Measurements from ENCODE around the gene TCF19. TPM values are rescaled to one million over a fixed set of nuclear protein-coding genes. Genes with fewer than 3 reads are reported as not detected.

Gene TCF19
- polyA plus RNA-seq, 6 donors from 2014 or later, result 8.4 to 12.3 (median 11.5) TPM

DNA sequence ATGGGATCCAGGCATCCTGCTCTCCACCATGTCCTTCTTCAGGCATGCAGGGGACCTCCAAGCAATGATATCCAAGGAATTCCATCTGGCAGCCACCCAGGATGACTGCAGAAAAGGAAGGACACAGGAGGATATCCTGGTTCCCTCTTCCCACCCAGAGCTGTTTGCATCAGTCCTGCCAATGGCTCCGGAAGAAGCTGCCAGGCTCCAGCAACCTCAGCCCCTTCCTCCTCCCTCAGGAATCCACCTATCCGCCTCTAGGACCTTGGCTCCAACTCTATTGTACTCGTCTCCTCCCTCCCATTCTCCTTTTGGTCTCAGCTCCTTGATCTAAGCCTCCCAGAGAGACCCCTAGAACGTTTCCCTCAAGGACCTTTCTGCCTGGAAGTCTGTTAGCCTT lies 18.8 kb upstream of the TCF19 start:
- ATAC-seq (ENCODE audit: low read depth in 2 of 2), result no peak
- Mint-ChIP-seq H3K4me1 (peaks cover 5 to 8% (median 6%) of the 10 kb centered on the region in 3 donors), H3K36me3 (peaks cover 0 to under 1% of the 10 kb centered on the region in 2 donors), H3K27ac (peak overlapping the region in 1 of 6 donors; percentile 24), H3K9me3 (no peaks in the 10 kb centered on the region), H3K4me3 (peak overlapping the region in 1 of 8 donors; percentile 29), H3K27me3 (peaks cover 0 to 8% (median 6%) of the 10 kb centered on the region in 3 donors)
- DNase-seq, result no peak

DNA sequence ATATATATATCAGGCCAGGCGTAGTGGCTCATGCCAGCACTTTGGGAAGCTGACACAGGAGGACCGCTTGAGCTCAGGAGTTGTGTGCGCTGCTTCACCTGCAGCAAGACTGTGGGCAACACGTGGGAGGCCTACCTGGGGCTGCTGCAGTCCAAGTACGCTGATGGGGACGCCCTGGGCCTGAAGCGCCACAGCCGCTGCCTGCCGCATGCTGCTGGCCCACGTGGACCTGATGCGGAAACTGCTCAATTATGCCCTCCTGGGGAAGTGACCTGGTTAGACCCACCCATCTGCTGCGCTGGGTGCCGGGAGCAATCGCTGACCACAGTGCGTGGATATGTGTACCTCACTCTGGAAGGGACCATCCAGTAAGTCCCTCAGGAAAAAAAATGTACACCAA lies 17.7 kb upstream of the TCF19 start:
- Mint-ChIP-seq H3K36me3 (peaks cover 0 to 6% of the 10 kb centered on the region in 2 donors), H3K9me3 (no peaks in the 10 kb centered on the region), H3K4me1 (peaks cover 5 to 8% (median 6%) of the 10 kb centered on the region in 3 donors), H3K27me3 (peaks cover 0 to 8% (median 6%) of the 10 kb centered on the region in 3 donors), H3K4me3 (no peak overlapping the region), H3K27ac (no peak overlapping the region)
- no peak for DNase-seq
- no peak for ATAC-seq (ENCODE audit: low read depth in 2 of 2)

DNA sequence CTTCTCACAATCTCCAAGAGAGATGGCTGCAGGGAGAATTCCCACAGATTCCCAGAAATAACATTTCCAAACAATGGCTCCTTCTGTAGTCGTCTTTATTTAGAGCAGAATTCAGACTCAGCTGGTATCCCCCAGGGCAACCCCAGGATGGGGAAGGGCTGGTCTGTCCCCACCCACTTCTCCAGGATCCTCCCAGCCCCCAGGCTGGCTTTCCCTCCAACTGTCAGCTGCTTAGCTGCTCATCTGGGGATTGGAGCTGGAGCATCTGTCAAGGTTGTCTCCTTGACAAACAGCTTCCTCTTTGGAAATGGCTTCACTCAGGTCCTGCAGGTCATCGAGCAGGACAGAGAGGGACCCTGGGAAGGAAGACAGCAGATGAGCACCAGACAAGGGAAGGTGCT lies 16.0 kb upstream of the TCF19 start:
- H3K36me3 Mint-ChIP-seq, result peaks cover 0 to 6% of the 10 kb centered on the region in 2 donors
- ATAC-seq (ENCODE audit: low read depth in 2 of 2) (no peak), DNase-seq (no peak)
- no peak overlapping the region for H3K27ac Mint-ChIP-seq
- peaks cover 0 to 5% (median 4%) of the 10 kb centered on the region in 3 donors for H3K27me3 Mint-ChIP-seq
- no peaks in the 10 kb centered on the region for H3K9me3 Mint-ChIP-seq
- H3K4me1 Mint-ChIP-seq, result peaks cover 4 to 9% (median 4%) of the 10 kb centered on the region in 3 donors
- no peak overlapping the region for H3K4me3 Mint-ChIP-seq

DNA sequence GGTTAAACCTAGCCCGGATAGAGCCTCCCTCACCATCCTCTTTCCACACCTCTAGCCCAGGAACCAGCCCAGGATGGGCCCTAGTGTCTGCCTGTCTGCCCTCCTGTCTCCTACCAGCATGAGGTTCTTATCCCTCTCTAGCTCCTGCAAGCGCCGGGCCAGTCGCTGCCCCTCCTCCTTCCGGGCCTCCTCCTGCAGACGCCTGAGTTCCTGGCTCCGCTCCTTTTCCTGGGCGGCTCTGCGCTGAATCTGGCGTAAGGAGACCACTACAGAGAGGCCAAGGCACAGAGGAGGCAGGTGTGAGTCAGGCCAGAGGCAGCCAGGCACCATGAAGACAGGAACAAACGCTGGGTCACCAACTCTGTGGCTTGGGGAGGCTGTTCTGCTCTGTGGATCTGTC lies 15.2 kb upstream of the TCF19 start:
- Mint-ChIP-seq H3K4me3 (no peak overlapping the region), H3K4me1 (peaks cover 2 to 9% (median 3%) of the 10 kb centered on the region in 3 donors), H3K9me3 (no peaks in the 10 kb centered on the region), H3K27me3 (no peaks in the 10 kb centered on the region), H3K36me3 (peaks cover 0 to 6% of the 10 kb centered on the region in 2 donors), H3K27ac (peak overlapping the region in 1 of 6 donors; percentile 28)
- DNase-seq (no peak), ATAC-seq (ENCODE audit: low read depth in 2 of 2) (no peak)

DNA sequence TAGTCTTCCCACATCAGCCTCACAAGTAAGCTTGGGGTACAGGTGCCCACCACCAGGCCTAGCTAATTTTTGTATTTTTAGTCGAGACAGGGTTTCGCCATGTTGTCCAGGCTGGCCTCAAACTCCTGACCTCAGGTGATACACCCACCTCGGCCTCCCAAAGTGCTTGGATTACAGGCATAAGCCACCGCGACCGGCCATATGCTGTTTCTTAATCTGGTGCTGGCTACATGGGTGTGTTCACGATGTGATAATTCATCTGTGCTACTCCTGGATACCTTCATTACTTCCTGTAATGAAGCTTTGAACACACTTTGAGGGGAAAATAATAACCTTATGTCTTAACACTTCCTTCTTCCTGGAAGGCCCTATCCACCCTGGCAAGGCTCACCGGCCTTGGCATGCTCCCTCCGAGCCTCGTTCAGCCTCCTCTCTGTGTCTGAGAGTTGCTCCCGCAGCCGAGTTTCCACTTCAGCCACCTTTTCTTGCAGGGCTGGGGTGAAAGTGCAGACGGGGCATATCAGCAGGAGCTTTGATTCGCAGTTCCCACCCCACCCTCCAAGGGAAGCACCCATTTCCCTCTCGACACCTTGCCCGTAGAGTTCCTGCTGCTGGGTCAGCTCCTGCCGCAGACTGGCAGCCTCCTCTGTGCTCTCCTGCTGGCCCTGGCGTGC lies 14.0 kb upstream of the TCF19 start:
- ATAC-seq (ENCODE audit: low read depth in 2 of 2), result no peak
- Mint-ChIP-seq H3K4me1 (peaks cover 4 to 12% (median 7%) of the 10 kb centered on the region in 3 donors), H3K27me3 (no peaks in the 10 kb centered on the region), H3K27ac (no peak overlapping the region), H3K4me3 (no peak overlapping the region), H3K9me3 (no peaks in the 10 kb centered on the region), H3K36me3 (peaks cover 0 to 6% of the 10 kb centered on the region in 2 donors)
- no peak for DNase-seq

DNA sequence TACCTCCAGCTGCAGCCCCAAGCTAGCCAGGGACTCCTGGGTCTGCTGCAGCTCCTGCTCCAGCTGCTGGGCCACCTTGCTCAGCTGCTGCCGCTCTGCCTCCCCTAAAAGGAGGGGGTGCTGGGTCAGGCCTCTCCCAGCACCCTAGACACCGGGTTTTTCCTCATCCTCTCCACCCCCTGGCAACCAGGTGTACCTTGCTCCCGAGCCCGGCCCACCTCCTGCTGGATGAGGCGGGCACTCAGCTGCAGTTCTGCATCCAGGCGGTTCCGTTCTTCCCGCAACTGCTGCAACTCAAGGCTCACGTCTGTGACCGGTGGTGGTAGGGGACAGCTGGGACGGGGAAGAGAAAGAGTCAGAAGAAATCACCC lies 13.4 kb upstream of the TCF19 start:
- H3K4me1 Mint-ChIP-seq, result peaks cover 4 to 12% (median 7%) of the 10 kb centered on the region in 3 donors
- no peaks in the 10 kb centered on the region for H3K9me3 Mint-ChIP-seq
- H3K4me3 Mint-ChIP-seq, result no peak overlapping the region
- no peak overlapping the region for H3K27ac Mint-ChIP-seq
- H3K27me3 Mint-ChIP-seq, result no peaks in the 10 kb centered on the region
- DNase-seq, result no peak
- peaks cover 0 to 6% of the 10 kb centered on the region in 2 donors for H3K36me3 Mint-ChIP-seq
- no peak for ATAC-seq (ENCODE audit: low read depth in 2 of 2)

DNA sequence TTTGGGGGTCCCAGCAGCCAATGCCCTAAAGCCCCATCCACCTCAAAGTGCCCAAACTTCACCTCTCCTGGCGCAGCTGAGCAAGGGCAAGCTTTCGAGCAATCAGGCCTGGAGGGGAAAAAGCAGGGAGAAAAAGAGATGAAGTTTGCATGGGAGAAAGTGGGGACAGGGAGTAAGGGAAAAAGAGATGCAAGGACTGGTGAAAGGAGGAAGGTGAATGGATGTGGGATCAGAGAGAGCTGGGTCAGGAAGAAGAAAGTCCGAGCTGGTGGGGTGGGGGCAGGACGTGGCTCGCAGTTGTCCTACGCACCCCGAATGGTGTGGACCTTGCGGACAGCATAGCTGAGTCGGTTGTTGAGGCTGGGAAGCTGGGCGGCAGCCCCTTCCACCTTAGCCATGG lies 13.0 kb upstream of the TCF19 start:
- ATAC-seq (ENCODE audit: low read depth in 2 of 2), result no peak
- no peak for DNase-seq
- Mint-ChIP-seq H3K4me1 (peaks cover 4 to 12% (median 7%) of the 10 kb centered on the region in 3 donors), H3K27me3 (no peaks in the 10 kb centered on the region), H3K36me3 (peaks cover 0 to 6% of the 10 kb centered on the region in 2 donors), H3K27ac (peak overlapping the region in 1 of 6 donors; percentile 56), H3K9me3 (no peaks in the 10 kb centered on the region), H3K4me3 (no peak overlapping the region)

DNA sequence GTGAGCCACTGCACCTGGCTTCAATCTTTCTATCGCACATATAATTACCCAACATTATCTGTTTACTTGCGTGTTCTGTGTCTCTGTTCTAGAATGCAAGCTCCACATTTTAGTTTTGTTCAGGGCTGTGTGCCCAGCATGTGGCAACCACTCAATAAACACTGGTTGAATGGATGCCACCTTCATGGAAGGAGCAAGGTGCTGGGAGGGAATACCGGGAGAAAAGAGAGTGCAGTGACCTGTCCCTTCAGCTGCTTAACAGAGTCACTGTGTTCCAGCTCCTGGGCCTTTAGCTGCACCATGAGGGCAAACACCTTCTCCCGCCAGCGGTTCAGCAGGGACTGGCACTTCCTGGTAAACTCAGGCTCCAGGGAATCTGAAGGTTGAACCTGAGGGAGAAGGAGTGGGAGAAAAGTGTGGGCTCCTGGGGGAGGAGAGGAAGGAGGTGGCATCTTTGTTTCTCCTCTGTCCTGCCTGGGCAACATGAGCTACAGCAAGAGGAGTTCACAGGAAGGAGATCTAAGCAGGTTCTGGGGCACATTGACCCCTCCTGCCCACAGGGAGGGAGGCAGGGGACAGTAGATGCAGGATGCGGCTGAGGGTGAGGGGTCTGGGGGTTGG lies 8.5 kb upstream of the TCF19 start:
- Mint-ChIP-seq H3K4me3 (no peak overlapping the region), H3K4me1 (peaks cover 7 to 14% (median 13%) of the 10 kb centered on the region in 3 donors), H3K36me3 (peaks cover 0 to 14% of the 10 kb centered on the region in 2 donors), H3K9me3 (no peaks in the 10 kb centered on the region), H3K27ac (no peak overlapping the region), H3K27me3 (no peaks in the 10 kb centered on the region)
- DNase-seq, result no peak
- no peak for ATAC-seq (ENCODE audit: low read depth in 2 of 2)

DNA sequence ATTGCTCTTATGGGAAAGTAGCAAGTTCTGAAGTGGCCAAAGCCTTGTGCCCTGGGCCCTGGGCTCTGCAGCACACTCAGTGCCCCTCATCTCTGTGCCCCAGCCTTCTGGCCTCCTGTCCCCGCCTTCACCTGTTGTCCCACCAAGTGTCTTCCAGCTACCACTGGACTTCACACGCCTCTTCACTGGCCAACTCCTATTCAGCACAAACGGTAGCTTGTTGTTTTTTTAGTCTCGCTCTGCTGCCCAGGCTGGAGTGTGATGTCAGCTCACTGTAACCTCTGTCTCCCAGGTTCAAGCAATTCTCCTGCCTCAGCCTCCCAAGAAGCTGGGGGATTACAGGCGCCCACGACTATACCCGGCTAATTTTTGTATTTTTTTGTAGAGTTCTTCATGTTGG lies 5.6 kb upstream of the TCF19 start:
- Mint-ChIP-seq H3K4me3 (peak overlapping the region in 1 of 8 donors; percentile 15), H3K4me1 (peaks cover 16 to 23% (median 21%) of the 10 kb centered on the region in 3 donors), H3K36me3 (peaks cover 0 to 12% of the 10 kb centered on the region in 2 donors), H3K27ac (peak overlapping the region in 2 of 6 donors; percentile 42 to 73), H3K27me3 (no peaks in the 10 kb centered on the region), H3K9me3 (no peaks in the 10 kb centered on the region)
- ATAC-seq (ENCODE audit: low read depth in 2 of 2) (no peak), DNase-seq (no peak)

DNA sequence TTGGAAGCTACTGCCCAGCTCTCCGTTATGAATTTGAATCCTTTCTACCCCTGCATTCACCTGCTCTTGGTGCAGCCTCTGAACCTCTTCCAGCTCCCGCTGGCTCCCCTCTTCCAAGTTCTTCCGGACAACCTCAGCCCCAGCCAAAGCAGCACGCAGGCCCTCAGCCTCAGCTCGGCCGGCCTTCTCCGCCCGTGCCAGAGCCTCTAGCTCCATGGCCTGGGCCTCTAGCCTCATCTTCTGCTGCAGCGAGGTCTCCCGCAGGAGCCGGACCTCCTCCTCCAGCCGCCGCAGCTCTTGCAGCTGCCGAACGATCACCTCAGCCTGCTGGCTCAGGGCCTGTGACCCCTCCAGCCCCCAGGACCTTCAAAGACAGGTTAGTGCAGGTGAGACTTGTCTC lies 4.0 kb upstream of the TCF19 start:
- Mint-ChIP-seq H3K4me3 (no peak overlapping the region), H3K36me3 (peaks cover 0 to 12% of the 10 kb centered on the region in 2 donors), H3K27ac (no peak overlapping the region), H3K4me1 (peaks cover 26 to 30% (median 28%) of the 10 kb centered on the region in 3 donors), H3K27me3 (no peaks in the 10 kb centered on the region), H3K9me3 (no peaks in the 10 kb centered on the region)
- ATAC-seq (ENCODE audit: low read depth in 2 of 2), result no peak
- DNase-seq, result no peak

DNA sequence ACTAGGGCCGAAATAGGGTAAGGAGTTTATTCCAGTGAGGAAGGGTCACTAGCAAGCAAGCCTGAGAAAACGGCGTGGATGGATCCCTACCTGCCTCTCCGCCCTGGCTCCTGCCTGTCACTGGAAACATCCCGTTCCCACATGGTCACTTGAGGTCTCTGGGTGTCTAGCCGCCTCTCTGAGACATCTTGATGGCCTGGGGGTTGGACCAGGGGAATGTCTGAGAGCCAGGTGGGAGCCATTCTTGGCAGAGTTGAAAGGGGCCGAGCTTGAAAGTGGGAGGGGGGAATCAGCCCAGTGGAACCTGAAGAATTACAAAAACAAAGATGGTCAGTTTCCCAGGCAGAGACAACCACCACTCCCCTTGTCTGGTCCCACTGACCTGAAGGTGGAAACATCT lies 1.7 kb upstream of the TCF19 start:
- Mint-ChIP-seq H3K27me3 (no peaks in the 10 kb centered on the region), H3K4me3 (peak overlapping the region in 6 of 8 donors; percentile 57 to 98 (median 88)), H3K9me3 (no peaks in the 10 kb centered on the region), H3K27ac (peak overlapping the region in 1 of 6 donors; percentile 63), H3K4me1 (peaks cover 24 to 28% (median 26%) of the 10 kb centered on the region in 3 donors), H3K36me3 (no peaks in the 10 kb centered on the region)
- DNase-seq (no peak), ATAC-seq (ENCODE audit: low read depth in 2 of 2) (no peak)

DNA sequence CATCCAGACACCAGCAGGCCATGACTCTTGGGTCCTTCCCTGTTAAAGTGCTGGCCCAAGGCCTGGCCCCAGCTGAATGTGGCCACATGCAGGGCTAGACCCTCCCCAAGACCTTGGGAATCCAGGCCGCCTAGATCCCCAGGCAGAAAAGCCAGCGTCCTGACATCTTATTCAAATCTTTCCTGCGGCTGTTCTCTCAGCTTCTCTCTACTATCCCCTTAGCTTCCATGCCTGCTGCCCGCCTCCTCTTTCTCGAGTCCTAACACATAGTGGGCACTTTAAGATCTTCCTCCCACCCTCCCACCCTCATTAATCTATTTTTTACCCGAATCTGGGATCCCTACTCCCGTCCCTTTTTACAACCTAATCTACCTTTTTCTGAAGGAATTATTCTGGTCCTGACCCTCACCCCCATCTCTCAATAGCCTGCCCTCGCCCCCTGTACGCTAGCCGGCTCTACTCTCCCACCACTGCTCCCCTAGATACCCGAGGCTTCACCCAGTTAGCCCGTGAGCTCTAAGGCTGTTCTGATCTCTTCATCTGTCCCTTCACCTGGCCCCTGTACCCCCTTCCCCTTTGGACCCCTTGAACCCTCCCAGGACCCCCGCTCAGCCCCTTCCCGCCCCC lies 763 bp upstream of the TCF19 start, which contains the start of gene CCHCR1:
TSS of gene CCHCR1 (minus strand) at position 290 of the 627 bp plus-strand sequence. CDS start at position 88, 202 bp downstream.
- DNase-seq (no peak), ATAC-seq (ENCODE audit: low read depth in 2 of 2) (peak; percentile 20 to 30)
- Mint-ChIP-seq H3K36me3 (no peaks in the 10 kb centered on the region), H3K27me3 (no peaks in the 10 kb centered on the region), H3K4me3 (peak within 1 kb of the TSS; percentile 88 to 99 (median 92)), H3K9me3 (no peaks in the 10 kb centered on the region), H3K4me1 (peaks cover 24 to 28% (median 26%) of the 10 kb centered on the region in 3 donors), H3K27ac (peak within 1 kb of the TSS; percentile 87 to 99 (median 92))
